GM21367 (cell line): ENCODE results near the gene ZNF419.
A peak's percentile ranks its signal among the peaks of the same experiment; 100 is the strongest.
"Not testable (repeated sequence)": the region's sequence is repeated elsewhere in the genome, so short reads cannot be mapped to it uniquely, and the experiment has no call there.

Source experiments
- ATAC-seq: cut with Tn5 transposase; IDR thresholded peaks from one replicate; pipeline ENCODE4 v1.9.1; 2021; ENCODE audit not compliant: unreplicated experiment

ZNF419 gene

DNA sequence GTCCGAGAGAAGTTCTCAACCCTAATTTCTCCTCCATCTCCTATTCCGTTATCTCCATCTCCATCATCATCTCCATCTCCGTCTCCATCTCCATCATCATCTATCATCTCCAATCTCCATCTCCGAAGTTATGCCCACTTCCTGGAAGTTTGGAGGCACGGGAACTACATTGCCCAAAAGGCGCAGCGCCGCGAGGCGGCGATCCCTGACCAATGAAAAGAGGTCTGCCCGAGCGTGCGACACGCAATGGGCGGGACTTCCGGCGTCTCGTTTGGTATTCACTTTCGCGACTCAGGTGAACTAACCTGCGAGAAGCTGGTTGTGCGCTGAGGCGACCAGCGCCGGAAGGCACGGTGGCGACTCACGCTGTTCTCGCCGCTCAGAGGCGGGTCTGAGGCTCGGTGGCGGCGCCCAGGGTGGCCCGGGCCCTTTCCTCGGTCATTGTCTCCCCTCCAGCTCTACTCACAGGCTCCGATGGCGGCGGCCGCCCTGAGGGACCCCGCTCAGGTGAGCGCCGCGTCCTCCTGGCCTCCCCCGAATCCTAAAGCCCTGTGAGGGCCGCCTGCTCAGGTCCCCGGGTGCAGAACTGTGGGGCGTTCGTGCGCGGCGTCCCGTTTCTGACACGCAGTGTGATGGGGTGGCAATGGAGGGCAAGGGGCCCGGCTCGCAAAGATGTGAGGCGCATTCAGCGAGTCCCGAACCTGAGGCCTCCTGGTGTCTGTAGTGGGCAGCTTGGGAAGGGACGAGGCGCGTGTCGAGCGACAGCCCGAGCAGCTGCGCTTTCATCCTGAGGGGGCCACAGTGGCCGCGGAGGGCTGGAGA lies at the start of gene ZNF419:
Gene ZNF419 (plus strand): TSS at position 274 of the 822 bp plus-strand sequence. CDS start 201 bp downstream, at position 475.
- peak; percentile 91 for ATAC-seq

DNA sequence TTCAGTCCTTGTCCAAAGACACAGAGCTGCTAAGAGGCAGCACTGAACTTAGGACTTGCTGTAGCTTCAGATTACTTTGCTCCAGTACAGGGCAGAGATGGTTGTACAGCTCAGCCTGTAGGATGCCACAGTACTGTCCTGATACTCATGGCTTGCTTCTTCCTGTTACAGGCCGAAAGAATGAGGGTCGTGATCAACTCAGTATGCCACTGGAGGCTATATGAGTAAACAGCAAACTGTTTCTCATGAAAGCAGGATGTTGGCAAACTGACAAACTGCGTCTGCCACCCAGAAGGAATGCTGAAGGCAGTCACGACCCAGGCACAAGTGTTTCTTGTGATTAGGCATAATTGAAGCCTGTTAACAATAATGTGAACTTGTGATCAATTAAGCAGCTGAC lies 49.6 kb upstream of the ZNF419 start:
- ATAC-seq: no peak

DNA sequence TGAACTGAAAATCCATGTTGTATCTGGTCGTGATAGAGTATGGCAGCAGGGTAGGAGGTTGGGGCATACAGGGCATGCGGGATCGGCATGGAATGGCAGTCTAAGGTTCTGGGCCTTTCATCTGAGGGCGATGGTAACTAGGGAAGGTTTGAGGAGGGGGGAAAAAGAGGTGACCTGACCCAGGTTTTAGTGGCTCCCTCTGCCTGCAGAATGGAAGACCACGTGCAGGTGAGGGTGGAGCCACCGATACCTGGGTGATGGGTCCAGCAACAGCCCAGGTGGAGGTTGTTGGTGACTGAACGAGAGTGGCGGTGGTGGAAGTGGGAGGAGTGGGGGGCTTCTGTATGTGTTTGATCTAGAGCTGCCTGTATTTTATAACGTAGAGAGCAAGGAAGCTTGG lies 48.6 kb upstream of the ZNF419 start:
- ATAC-seq: no peak

DNA sequence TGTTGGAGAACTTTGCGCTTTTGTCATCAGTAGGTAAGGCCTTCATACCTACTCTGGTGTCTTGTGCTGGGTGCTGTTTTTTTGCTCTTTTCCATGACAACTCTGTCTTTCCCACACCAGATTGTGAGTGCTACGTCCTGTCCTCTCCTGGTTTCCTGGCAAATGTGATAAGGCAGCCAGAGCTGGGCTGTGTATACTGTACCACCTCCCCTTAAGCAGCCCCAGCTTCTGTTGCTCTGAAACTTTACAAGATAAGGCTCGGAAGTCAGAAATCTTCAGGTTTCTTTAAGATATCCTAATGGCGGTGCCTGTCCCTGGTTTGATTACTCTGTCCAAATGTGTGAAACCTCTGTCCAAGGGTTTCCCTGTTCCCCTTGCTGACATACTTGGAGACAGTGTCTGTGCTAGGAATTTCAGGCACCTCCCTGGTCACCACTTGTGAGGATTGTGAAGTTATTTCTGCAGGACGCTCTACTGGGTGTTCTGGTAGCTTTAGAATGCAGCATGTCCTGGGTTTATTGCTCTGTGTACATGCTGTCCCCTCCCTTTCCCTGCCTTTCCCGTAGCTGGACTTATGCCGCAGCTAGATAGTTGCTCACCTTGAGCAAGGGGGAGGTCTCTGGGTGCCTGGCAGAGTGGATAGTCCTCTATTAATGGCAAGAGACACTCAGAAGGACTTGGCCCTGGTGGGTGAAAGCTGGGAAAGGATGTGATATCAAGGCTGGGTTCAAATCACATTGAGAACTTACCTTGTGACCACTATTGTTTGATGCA lies 45.4 kb upstream of the ZNF419 start:
- ATAC-seq: no peak

DNA sequence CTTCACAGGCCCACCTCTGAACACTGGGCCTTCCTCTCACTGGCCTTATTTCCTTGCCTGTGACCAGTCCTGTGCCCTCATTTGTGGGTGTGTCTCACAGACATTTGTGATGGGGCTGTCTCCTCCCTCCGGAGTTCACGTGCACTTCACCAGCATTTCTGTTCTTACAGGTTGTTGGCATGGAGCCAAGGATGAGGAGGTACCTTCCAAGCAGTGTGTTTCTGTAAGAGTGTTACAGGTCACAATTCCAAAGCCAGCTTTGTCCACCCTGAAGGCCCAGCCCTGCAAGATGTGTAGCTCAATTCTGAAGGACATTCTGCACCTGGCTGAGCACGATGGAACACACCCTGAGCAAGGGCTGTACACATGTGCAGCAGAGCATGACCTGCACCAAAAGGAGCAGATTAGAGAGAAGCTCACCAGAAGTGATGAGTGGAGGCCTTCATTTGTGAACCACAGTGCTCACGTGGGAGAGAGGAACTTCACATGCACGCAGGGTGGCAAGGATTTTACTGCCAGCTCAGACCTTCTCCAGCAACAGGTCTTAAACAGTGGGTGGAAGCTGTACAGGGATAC lies 44.3 kb upstream of the ZNF419 start:
- no peak for ATAC-seq

DNA sequence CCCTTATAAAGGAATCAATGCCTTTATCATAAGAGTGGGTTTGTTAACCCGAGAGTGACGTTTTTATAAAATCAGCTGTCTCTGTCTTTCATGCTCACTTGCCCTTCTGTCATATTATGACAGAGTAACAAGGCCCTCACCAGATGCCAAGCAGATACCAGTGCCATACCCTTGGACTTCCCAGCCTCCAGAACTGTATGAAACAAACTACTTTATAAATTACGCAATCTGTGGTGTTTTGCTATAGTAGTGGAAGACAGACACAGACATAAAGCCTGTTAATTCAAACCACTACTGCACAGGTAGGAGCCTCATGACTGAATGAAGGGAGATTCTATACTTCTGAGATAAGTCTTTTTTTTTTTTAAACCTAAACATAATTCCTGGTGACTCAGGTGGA lies 35.2 kb upstream of the ZNF419 start:
- no peak for ATAC-seq

DNA sequence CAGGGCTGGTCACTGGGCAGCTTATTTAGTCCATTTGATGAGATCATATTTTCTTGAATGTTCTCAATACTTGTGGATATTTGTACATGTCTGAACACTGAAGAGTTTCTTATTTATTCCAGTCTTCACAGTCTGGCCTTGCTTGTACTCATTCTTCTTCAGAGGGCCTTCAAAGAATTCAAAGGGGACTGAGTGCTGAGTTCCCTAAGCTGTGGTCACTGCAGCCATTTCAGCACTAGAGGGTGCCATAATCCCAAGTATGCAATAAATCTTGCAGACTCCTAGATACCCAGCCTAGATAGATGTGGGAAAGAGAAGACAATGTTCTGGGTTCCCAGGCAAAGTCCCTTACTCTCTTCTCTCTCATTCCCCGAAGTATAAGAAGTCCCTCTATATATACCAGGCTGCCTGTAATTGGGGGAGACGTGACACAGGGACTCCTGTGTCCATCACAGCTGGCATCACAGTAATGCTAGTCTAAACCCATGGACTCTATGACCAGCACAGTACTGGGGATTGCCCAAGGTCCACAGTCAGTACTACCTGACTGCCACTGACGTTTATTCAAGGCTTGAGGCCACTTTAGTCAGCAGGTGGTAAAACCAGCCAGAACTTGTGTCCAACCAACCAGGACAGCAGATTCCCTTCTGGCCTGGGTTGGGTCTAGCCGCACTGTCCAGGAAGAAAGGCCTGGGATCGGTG lies 21.7 kb upstream of the ZNF419 start:
- ATAC-seq: no peak

DNA sequence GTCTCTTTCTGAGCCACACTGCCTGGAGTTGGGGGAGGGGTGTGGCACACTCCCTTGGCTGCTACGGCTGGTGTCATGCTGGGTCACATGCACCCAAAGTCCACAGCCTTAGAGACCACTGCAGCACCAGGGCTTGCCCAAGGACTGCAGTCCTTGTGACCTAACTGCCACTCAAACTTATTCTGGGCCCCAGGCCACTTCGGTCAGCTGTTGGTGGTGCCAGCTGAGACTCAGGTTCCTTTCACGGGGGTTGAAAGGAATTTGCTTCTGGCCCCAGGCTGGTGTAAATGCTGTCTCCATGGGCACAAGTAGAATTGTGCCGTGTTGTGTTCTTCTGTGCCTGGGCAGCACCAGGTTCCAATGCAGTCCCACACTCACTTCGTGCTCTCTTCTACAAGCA lies 21.1 kb upstream of the ZNF419 start:
- no peak for ATAC-seq

DNA sequence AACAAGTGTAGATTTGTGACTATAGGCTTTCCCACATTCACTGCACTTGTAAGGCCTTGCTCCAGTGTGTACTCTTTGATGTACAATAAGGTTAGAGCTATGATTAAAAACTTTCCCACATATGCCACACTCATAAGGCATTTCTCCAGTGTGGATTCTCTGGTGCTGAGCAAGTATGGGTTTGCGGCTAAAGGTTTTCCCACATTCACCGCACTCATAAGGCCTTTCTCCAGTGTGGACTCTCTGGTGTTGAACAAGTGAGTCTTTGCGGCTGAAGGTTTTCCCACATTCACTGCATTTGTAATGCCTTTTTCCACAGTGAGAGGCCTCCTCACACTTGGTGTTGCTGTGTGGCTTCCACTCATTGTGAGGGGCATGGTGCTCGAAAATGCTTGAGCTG lies 13.9 kb upstream of the ZNF419 start:
- ATAC-seq: no peak

DNA sequence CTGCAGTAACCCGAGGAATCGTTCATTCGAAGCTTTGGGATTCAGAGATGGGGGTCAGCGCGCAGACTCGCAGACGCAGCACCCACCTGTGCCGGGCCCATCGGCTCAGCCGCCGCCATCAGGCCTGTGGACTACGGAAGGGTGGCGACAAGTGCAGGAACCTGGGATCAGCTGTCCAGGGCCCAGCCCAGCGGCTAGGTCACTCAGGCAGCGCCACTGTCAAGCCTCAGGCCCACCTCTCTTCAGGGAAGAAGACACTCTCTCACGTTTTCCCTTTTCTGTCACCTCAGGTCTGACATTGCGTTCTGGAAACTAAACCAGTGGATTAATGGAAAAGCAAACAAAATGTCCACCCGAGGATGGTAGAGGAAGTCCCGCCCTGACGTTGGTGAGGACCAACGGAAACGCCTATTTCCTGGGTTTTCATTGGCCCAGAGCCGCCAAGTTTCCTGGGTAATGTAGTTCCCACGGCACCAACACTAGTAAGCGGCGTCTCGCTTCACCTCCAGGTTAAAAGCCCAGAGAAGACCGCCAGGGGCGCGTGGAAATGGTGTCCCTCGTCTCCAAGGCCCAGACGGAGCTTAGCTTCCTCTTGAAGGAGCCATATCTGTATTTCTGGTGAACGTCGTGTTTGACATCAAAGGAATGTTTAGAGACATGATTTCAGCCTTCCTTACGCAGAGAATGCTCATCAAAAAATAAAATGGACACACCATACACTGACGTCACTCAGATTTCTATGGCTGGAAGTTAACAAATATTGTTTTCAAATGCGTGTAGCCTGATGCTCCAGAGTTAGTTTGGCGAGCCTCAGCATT lies 10.2 kb upstream of the ZNF419 start, which contains the start of gene ZNF772:
Gene ZNF772 (minus strand): TSS at position 376 of the 818 bp plus-strand sequence. CDS start 257 bp downstream, at position 119.
- ATAC-seq: peak; percentile 80

DNA sequence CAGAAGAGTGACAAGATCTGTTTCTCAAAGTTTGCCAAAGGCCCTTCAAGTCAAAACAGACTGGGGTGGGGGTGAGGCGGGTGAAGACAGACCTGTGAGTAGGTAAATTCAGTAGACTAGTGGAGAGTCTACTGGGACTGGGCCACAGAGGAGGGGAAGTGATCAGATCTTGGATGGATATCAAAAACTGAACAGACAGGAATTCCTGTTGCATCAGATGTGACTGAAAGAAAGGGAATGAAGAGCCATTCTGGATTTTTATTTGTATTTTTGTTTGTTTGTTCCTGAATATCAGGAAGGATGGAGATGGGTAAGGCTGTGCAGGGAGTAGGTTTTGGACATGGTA lies 722 bp downstream of the ZNF419 start:
- not testable (repeated sequence) for ATAC-seq

DNA sequence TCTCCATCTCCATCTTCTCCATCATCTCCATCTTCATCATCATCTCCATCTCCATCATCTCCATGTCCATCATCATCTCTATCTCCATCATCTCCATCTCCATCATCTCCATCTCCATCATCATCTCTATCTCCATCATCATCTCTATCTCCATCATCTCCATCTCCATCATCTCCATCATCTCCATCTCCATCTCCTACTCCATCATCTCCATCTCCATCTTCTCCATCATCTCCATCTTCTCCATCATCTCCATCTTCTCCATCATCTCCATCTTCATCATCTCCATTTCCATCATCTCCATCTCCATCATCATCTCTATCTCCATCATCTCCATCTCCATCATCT lies 11.8 kb downstream of the ZNF419 start:
- not testable (repeated sequence) for ATAC-seq

DNA sequence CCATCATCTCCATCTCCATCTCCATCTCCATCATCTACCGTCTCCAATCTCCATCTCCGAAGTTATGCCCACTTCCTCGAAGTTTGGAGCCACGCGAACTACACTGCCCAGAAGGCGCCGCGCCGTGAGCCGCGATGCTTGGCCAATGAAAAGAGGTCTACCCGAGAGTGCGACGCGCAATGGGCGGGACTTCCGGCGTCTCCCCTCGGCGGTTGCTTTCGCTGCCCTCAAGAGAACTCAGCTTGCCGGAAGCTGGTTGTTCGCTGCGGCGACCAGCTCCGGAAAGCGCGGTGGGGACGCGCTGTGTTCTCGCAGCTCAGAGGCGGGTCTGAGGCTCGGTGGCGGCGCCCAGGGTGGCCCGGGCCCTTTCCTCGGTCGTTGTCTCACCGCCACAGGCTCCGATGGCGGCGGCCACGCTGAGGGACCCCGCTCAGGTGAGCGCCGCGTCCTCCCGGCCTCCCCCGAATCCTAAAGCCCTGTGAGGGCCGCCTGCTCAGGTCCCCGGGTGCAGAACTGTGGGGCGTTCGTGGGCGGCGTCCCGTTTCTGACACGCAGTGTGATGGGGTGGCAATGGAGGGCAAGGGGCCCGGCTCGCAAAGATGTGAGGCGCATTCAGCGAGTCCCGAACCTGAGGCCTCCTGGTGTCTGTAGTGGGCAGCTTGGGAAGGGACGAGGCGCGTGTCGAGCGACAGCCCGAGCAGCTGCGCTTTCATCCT lies 12.3 kb downstream of the ZNF419 start, which contains the start of gene ZNF773:
Gene ZNF773 (plus strand): TSS at position 259 of the 716 bp plus-strand sequence. CDS start 143 bp downstream, at position 402.
- peak; percentile 85 for ATAC-seq

DNA sequence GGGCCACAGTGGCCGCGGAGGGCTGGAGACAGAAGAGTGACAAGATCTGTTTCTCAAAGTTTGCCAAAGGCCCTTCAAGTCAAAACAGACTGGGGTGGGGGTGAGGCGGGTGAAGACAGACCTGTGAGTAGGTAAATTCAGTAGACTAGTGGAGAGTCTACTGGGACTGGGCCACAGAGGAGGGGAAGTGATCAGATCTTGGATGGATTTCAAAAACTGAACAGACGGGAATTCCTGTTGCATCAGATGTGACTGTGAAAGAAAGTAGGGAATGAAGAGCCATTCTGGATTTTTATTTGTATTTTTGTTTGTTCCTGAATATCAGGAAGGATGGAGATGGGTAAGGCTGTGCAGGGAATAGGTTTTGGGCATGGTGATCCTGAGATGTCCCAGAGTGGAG lies 12.8 kb downstream of the ZNF419 start:
- ATAC-seq: not testable (repeated sequence)

DNA sequence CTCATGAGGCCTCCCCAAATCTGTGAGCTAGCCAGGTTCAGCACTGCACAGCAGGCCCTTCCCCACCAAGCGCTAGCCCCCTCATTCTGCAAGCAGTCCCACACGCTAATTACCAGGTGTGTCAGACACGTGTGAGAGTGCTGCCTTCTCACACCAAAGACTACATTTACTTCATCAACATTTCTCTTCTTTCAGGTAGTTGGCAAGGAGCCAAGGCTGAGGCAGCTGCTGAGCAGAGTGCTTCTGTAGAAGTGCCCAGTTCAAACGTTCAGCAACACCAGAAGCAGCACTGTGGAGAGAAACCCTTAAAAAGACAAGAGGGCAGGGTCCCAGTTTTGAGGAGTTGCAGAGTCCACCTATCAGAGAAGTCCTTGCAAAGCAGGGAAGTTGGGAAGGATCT lies 18.6 kb downstream of the ZNF419 start:
- no peak for ATAC-seq

DNA sequence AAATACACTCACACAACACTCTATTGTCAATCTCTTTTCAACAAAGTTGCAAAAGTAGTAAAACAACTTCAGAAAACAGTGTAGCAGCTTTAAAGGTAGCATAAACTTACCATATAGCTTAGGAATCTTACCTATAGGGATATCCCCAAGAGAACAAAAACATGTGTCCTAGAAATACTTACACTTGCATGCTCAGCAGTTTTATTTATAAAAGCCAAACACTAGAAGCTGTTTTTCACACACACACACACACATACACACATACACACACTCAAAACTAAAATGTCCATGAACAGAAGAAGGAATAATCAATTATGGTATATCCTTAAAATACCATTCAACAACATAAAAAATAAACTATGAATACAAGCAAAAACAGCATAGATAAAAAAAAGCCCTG lies 23.9 kb downstream of the ZNF419 start:
- ATAC-seq: no peak

DNA sequence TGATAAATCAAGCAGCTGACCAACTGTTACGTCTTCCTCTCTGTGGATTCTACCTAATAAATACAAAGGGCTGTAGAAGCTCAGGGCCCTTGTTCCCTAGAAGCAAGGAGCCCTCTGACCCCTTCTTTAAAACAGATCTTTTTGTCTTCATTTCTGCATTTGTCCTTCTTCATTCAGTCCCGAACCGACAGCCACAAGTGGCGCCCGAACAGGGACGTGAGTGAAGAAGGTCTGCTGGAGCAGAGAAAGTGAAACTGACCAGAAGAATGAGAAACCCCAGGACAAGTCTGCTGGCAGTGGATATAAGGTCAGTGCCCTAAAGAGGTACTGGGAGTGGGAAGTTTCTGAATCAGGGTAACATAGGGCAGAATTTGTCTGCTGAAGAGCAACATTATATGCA lies 25.3 kb downstream of the ZNF419 start:
- ATAC-seq: no peak

DNA sequence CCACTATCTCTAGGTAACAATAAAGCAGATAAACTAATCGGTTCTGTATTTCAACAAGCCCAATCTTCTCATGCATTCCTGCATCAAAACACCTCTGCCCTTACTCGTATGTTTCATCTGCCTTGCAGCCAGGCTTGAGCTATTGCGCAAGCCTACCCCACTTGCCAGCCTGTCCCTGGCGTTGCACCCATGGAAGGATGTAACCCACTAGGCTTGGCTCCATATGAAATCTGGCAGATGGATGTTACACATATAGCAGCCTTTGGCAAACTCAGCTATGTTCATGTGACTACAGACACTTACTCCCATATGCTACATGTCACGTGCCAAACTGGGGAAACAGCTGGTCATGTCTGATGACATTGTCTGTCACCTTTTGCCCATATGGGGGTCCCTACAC lies 27.7 kb downstream of the ZNF419 start:
- no peak for ATAC-seq

DNA sequence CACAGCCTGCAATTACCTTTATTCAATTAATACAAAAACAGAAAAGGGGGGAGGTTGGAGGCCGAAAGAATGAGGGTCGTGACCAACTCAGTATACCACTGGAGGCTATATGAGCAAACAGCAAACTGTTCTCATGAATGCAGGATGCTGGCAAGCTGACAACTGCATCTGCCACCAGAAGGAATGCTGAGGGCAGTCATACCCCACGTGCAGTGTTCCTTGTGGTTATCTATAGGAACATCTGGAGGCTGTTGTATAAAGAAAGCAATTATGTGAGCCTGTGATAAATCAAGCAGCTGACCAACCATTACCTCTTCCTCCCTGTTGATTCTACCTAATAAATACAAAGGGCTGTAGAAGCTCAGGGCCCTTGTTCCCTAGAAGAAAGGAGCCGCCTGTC lies 30.5 kb downstream of the ZNF419 start:
- not testable (repeated sequence) for ATAC-seq
